ENCODE data around the gene COL21A1.

Gene COL21A1

GRCh38 chr6:56193846-56194245 is 53.5 kb downstream of the COL21A1 start:
- in situ Hi-C loops (cut with HindIII; ENCODE audit: low sequenced_read_pairs), result no loop called here

GRCh38 chr6:56188429-56188828 is 59.0 kb downstream of the COL21A1 start:
- in situ Hi-C loops (cut with HindIII; ENCODE audit: low sequenced_read_pairs), result no loop called here

GRCh38 chr6:56187686-56188085 is 59.7 kb downstream of the COL21A1 start:
- in situ Hi-C loops (cut with HindIII; ENCODE audit: low sequenced_read_pairs), result no loop called here

GRCh38 chr6:56176741-56177140 is 70.6 kb downstream of the COL21A1 start:
- in situ Hi-C loops (cut with HindIII; ENCODE audit: low sequenced_read_pairs), result no loop called here

GRCh38 chr6:56173228-56173627 is 74.2 kb downstream of the COL21A1 start:
- in situ Hi-C loops (cut with HindIII; ENCODE audit: low sequenced_read_pairs), result no loop called here

- in situ Hi-C loops (cut with HindIII; ENCODE audit: low sequenced_read_pairs), result no loop called here
Measured at GRCh38 chr6:56172144-56172543, 75.2 kb downstream of the COL21A1 start.

- in situ Hi-C loops (cut with HindIII; ENCODE audit: low sequenced_read_pairs), result no loop called here
Measured at GRCh38 chr6:56169366-56169765, 78.0 kb downstream of the COL21A1 start.

- in situ Hi-C loops (cut with HindIII; ENCODE audit: low sequenced_read_pairs), result no loop called here
Measured at GRCh38 chr6:56168596-56168995, 78.8 kb downstream of the COL21A1 start.

GRCh38 chr6:56162081-56162480 is 85.3 kb downstream of the COL21A1 start:
- in situ Hi-C loops (cut with HindIII; ENCODE audit: low sequenced_read_pairs), result no loop called here

- in situ Hi-C loops (cut with HindIII; ENCODE audit: low sequenced_read_pairs), result no loop called here
Measured at GRCh38 chr6:56160489-56160888, 86.9 kb downstream of the COL21A1 start.

GRCh38 chr6:56158571-56158970 is 88.8 kb downstream of the COL21A1 start:
- in situ Hi-C loops (cut with HindIII; ENCODE audit: low sequenced_read_pairs), result no loop called here

- in situ Hi-C loops (cut with HindIII; ENCODE audit: low sequenced_read_pairs), result no loop called here
Measured at GRCh38 chr6:56156643-56157042, 90.7 kb downstream of the COL21A1 start.

- in situ Hi-C loops (cut with HindIII; ENCODE audit: low sequenced_read_pairs), result no loop called here
Measured at GRCh38 chr6:56155634-56156141, 91.7 kb downstream of the COL21A1 start.

- in situ Hi-C loops (cut with HindIII; ENCODE audit: low sequenced_read_pairs), result no loop called here
Measured at GRCh38 chr6:56154076-56154475, 93.3 kb downstream of the COL21A1 start.

GRCh38 chr6:56152611-56153010 is 94.8 kb downstream of the COL21A1 start:
- in situ Hi-C loops (cut with HindIII; ENCODE audit: low sequenced_read_pairs), result no loop called here

GRCh38 chr6:56151609-56152224 is 95.7 kb downstream of the COL21A1 start:
- in situ Hi-C loops (cut with HindIII; ENCODE audit: low sequenced_read_pairs), result no loop called here

- in situ Hi-C loops (cut with HindIII; ENCODE audit: low sequenced_read_pairs), result no loop called here
Measured at GRCh38 chr6:56148488-56149186, 98.7 kb downstream of the COL21A1 start.

GRCh38 chr6:56147766-56148165 is 99.6 kb downstream of the COL21A1 start:
- in situ Hi-C loops (cut with HindIII; ENCODE audit: low sequenced_read_pairs), result no loop called here

GRCh38 chr6:56146086-56146485 is 101.3 kb downstream of the COL21A1 start:
- in situ Hi-C loops (cut with HindIII; ENCODE audit: low sequenced_read_pairs), result no loop called here

- in situ Hi-C loops (cut with HindIII; ENCODE audit: low sequenced_read_pairs), result no loop called here
Measured at GRCh38 chr6:56145616-56146015, 101.8 kb downstream of the COL21A1 start.

GRCh38 chr6:56144538-56145324 is 102.6 kb downstream of the COL21A1 start:
- in situ Hi-C loops (cut with HindIII; ENCODE audit: low sequenced_read_pairs), result no loop called here

GRCh38 chr6:56143796-56144195 is 103.6 kb downstream of the COL21A1 start:
- in situ Hi-C loops (cut with HindIII; ENCODE audit: low sequenced_read_pairs), result no loop called here

All from DLD1 (cell line).